GM12878 (cell line): ENCODE results near the gene ATXN1. TPM values are rescaled to one million over a fixed set of nuclear protein-coding genes. Genes with fewer than 3 reads are reported as not detected.

ENCODE experiments used
- ATAC-seq: fragments of 200-7000 bp; cut with Tn5 transposase; 3 replicates; pipeline ENCODE4 v1.9.1; 2020; ENCODE audit warnings: mild to moderate bottlenecking, moderate library complexity
- BruUV-seq: library from RNA; stranded (reverse); fragments of 400-500 nt; replicated peaks from 2 replicates; lab custom pipeline; 2021; lab: Mats Ljungman, UMichigan
- CTCF ChIA-PET: fragments of 300-600 bp; sonication (Branson Sonifier 250); formaldehyde crosslinking; extraction: SDS; loops from one replicate; lab custom pipeline; 2021; ENCODE audit warnings: inconsistent platforms; lab: Yijun Ruan, JAX
- POLR2A ChIA-PET: fragments of 350-600 bp; formaldehyde crosslinking; extraction: SDS; loops from one replicate; lab custom pipeline; 2021; ENCODE audit warnings: inconsistent platforms; lab: Charles Lee
- RAD21 ChIA-PET: fragments of 300-600 bp; sonication (Branson Sonifier 250); formaldehyde crosslinking; loops from one replicate; lab custom pipeline; 2023; ENCODE audit warnings: antibody characterized with exemption; ENCODE audit not compliant: unreplicated experiment; lab: Charles Lee
- SMC1A ChIA-PET: fragments of 300-600 bp; sonication (Branson Sonifier 250); formaldehyde crosslinking; loops from one replicate; lab custom pipeline; 2023; ENCODE audit not compliant: unreplicated experiment, uncharacterized antibody; lab: Charles Lee
- DNase-seq: peaks from one replicate; pipeline ENCODE4 v3.0.0-alpha.2; 2011; ENCODE audit warnings: low read depth, low spot score
- FAIRE-seq: peaks from 3 replicates; lab custom pipeline; 2011; peaks lifted over from hg19 to GRCh38; lab: Jason Lieb, UNC
- H2AFZ ChIP-seq: 2 replicates; pipeline ENCODE4 v1.6.0; 2011; ENCODE audit warnings: low read depth, low read length, control low read depth; ENCODE audit not compliant: control insufficient read depth
- H3K27ac ChIP-seq: 2 replicates; pipeline ENCODE4 v1.5.1; 2011; ENCODE audit warnings: control low read depth; ENCODE audit not compliant: control insufficient read depth, insufficient read depth
- H3K27me3 ChIP-seq, 2 experiments: replicated peaks in 1 of 2; 2 replicates each; pipeline versions ENCODE4 v1.6.0 to v1.6.1; 2011; ENCODE audit warnings: low read length in 1 of 2; ENCODE audit not compliant: control insufficient read depth in 2 of 2, insufficient read depth in 2 of 2
- H3K36me3 ChIP-seq, 2 experiments: 2 replicates each; pipeline ENCODE4 v1.5.1; 2011; ENCODE audit warnings: low read length in 1 of 2; ENCODE audit not compliant: control insufficient read depth in 2 of 2, insufficient read depth in 2 of 2
- H3K4me1 ChIP-seq: 2 replicates; pipeline ENCODE4 v1.6.1; 2011; ENCODE audit warnings: mild to moderate bottlenecking, low read length, moderate library complexity, mixed read lengths; ENCODE audit not compliant: control insufficient read depth, insufficient read depth
- H3K4me2 ChIP-seq: 2 replicates; pipeline ENCODE4 v1.6.0; 2011; ENCODE audit warnings: control low read depth; ENCODE audit not compliant: control insufficient read depth, insufficient read depth
- H3K4me3 ChIP-seq: fragments of 200-600 bp; sonication (generic); 2 replicates; pipeline ENCODE4 v1.5.1; 2016
- H3K79me2 ChIP-seq: 2 replicates; pipeline ENCODE4 v1.6.0; 2011; ENCODE audit warnings: low read length; ENCODE audit not compliant: control insufficient read depth, insufficient read depth
- H3K9ac ChIP-seq: 2 replicates; pipeline ENCODE4 v1.8.0; 2011; ENCODE audit warnings: low read length, control low read depth, mixed read lengths; ENCODE audit not compliant: control insufficient read depth, insufficient read depth
- H3K9me3 ChIP-seq: replicated peaks from 3 replicates; pipeline ENCODE4 v1.5.1; 2011; ENCODE audit warnings: mild to moderate bottlenecking, low read length; ENCODE audit not compliant: control insufficient read depth, insufficient read depth
- H4K20me1 ChIP-seq: 2 replicates; pipeline ENCODE4 v1.6.0; 2011; ENCODE audit not compliant: control insufficient read depth, insufficient read depth
- CEBPB ChIP-seq, 2 experiments: fragments of 150-350 bp in 1 of 2; IDR thresholded peaks; 2 replicates each; pipeline ENCODE4 v1.6.1; 2012 to 2014; ENCODE audit warnings: low read depth in 2 of 2, low read length in 2 of 2, borderline replicate concordance in 1 of 2, inconsistent platforms in 1 of 2
- DPF2 ChIP-seq: fragments of 450-650 bp; IDR thresholded peaks from 2 replicates; pipeline ENCODE4 v1.6.1; 2017; ENCODE audit warnings: mild to moderate bottlenecking
- EZH2 ChIP-seq: IDR thresholded peaks from 2 replicates; pipeline ENCODE4 v1.6.1; 2012; ENCODE audit warnings: low read depth, mild to moderate bottlenecking, control low read depth, inconsistent platforms, low read length, borderline replicate concordance; ENCODE audit not compliant: control insufficient read depth
- FOXM1 ChIP-seq: IDR thresholded peaks from 2 replicates; pipeline ENCODE4 v1.6.1; 2012; ENCODE audit warnings: low read depth, mild to moderate bottlenecking, inconsistent platforms, low read length, moderate library complexity
- IKZF2 ChIP-seq, 2 experiments: fragments of 450-650 bp; IDR thresholded peaks; 2 replicates each; pipeline ENCODE4 v1.6.1; 2017; ENCODE audit warnings: mild to moderate bottlenecking in 2 of 2, moderate library complexity in 2 of 2
- KAT2A ChIP-seq: conservative IDR thresholded peaks from 2 replicates; pipeline ENCODE4 v1.6.1; 2011; ENCODE audit warnings: low read depth, low read length; ENCODE audit not compliant: control insufficient read depth
- KDM1A ChIP-seq: fragments of 200-600 bp; sonication (generic); IDR thresholded peaks from 2 replicates; pipeline ENCODE4 v1.6.1; 2016; ENCODE audit warnings: borderline replicate concordance
- LARP7 ChIP-seq: fragments of 450-650 bp; IDR thresholded peaks from 2 replicates; pipeline ENCODE4 v1.6.1; 2017; ENCODE audit warnings: mild to moderate bottlenecking
- POLR2AphosphoS5 ChIP-seq: IDR thresholded peaks from 2 replicates; pipeline ENCODE4 v1.6.1; 2011; ENCODE audit warnings: mild to moderate bottlenecking, low read length, inconsistent platforms
- SMAD5 ChIP-seq: IDR thresholded peaks from 2 replicates; pipeline ENCODE4 v1.6.1; 2016; ENCODE audit warnings: antibody characterized with exemption, low read depth
- SMARCA5 ChIP-seq: fragments of 450-650 bp; IDR thresholded peaks from 2 replicates; pipeline ENCODE4 v1.6.1; 2017; ENCODE audit warnings: mild to moderate bottlenecking
- TBL1XR1 ChIP-seq: IDR thresholded peaks from 2 replicates; pipeline ENCODE4 v1.6.1; 2012; ENCODE audit warnings: low read depth, low read length, improper control_type of control experiment
- ZNF217 ChIP-seq: fragments of 450-650 bp; IDR thresholded peaks from 2 replicates; pipeline ENCODE4 v1.6.1; 2017; ENCODE audit warnings: antibody characterized with exemption, mild to moderate bottlenecking
- ZNF622 ChIP-seq: fragments of 450-650 bp; IDR thresholded peaks from 2 replicates; pipeline ENCODE4 v1.6.1; 2017; ENCODE audit warnings: mild to moderate bottlenecking, inconsistent platforms
- ZSCAN29 ChIP-seq: fragments of 450-650 bp; IDR thresholded peaks from 2 replicates; pipeline ENCODE4 v1.6.1; 2017; ENCODE audit warnings: mild to moderate bottlenecking, moderate library complexity
- WGBS: methylation state at CpG from one replicate; pipeline ENCODE4 v1.1.6; 2016; ENCODE audit warnings: low lambda C conversion rate; ENCODE audit not compliant: insufficient replicate concordance, insufficient coverage; ENCODE audit errors: missing lambda C conversion rate; 5-methylcytosine and 5-hydroxymethylcytosine counted together
- in situ Hi-C: fragments of 300-500 bp; cut with MboI; formaldehyde crosslinking; loops from 9 replicates; pipeline ENCODE4 v1.14.3; 2018; ENCODE audit warnings: mixed read lengths
- intact Hi-C: fragments of 100-400 bp; cut with micrococcal nuclease; formaldehyde crosslinking; loops from one replicate; pipeline ENCODE4 v1.14.2; 2022; ENCODE audit not compliant: unreplicated experiment
- polyA plus RNA-seq, 11 experiments: library from polyadenylated mRNA; depleted of rRNA in 4 of 11; unstranded in 6 of 11; stranded (reverse) in 5 of 11; fragments of >200 nt; fragmentation: Nextera tagmentation in 4 of 11; fragmentation: Illumina TruSeq in 1 of 11; extraction: Ambion mirVana in 4 of 11; extraction: Trizol in 1 of 11; gene quantifications; 1 replicate in 1 of 11; 2 replicates in 10 of 11; pipeline versions ENCODE4 v1.2.1 to v1.2.3, GENCODE V29; 2011 to 2016; ENCODE audit warnings: inconsistent platforms in 2 of 11, missing spikeins in 2 of 11, low read depth in 1 of 11
- total RNA-seq, 4 experiments: library from RNA; depleted of rRNA in 3 of 4; stranded (reverse); fragments of >200 nt in 3 of 4; fragmentation: Illumina TruSeq in 1 of 4; extraction: Trizol in 1 of 4; gene quantifications; 2 replicates each; pipeline versions ENCODE4 v1.2.1 to v1.2.3, GENCODE V29; 2013 to 2021
- TF ChIP-seq, protein P1 (sequence below): fragments of 450-650 bp; IDR thresholded peaks from 2 replicates; pipeline ENCODE4 v1.6.1; 2017; ENCODE audit warnings: borderline replicate concordance
- TF ChIP-seq, protein P2 (sequence below): IDR thresholded peaks from 2 replicates; pipeline ENCODE4 v1.6.1; 2012; ENCODE audit warnings: low read depth, low read length, improper control_type of control experiment
- TF ChIP-seq, protein P3 (sequence below): IDR thresholded peaks from 2 replicates; pipeline ENCODE4 v1.6.1; 2012; ENCODE audit warnings: low read length, inconsistent platforms

ATXN1 gene
- total and polyA plus RNA-seq, 10 of the 15 experiments (the other 5 are each of a cell fraction or from before 2014, with no cell fraction given) = 12.2 to 51.2 (median 20.5) TPM

DNA sequence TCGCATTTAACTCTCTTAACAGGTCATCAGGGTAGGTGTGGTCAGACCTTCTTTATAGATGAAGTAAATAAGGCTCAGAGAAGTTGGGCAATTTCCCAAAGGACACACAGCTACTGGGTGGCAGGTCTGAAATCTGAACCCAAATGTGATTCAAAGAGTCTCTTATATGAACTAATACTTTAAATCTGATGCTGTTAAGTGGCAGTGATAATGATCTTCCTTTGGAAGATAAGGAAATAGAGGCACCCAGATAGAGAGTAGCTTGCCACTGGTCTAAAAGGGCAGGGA lies 285.8 kb downstream of the ATXN1 start (continued):
- TF ChIP-seq, protein P1, sequence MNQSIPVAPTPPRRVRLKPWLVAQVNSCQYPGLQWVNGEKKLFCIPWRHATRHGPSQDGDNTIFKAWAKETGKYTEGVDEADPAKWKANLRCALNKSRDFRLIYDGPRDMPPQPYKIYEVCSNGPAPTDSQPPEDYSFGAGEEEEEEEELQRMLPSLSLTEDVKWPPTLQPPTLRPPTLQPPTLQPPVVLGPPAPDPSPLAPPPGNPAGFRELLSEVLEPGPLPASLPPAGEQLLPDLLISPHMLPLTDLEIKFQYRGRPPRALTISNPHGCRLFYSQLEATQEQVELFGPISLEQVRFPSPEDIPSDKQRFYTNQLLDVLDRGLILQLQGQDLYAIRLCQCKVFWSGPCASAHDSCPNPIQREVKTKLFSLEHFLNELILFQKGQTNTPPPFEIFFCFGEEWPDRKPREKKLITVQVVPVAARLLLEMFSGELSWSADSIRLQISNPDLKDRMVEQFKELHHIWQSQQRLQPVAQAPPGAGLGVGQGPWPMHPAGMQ = no peak
- TF ChIP-seq SMARCA5 (peak; percentile 95), LARP7 (0 out of 2 replicates have a peak, but pooled peaks have one; percentile 1), ZNF217 (peak; percentile 24; the same call in 1 of the 2 replicates), POLR2AphosphoS5 (0 out of 2 replicates have a peak, but pooled peaks have one; percentile 40)
- TF ChIP-seq, protein P2, sequence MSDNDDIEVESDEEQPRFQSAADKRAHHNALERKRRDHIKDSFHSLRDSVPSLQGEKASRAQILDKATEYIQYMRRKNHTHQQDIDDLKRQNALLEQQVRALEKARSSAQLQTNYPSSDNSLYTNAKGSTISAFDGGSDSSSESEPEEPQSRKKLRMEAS = no peak

DNA sequence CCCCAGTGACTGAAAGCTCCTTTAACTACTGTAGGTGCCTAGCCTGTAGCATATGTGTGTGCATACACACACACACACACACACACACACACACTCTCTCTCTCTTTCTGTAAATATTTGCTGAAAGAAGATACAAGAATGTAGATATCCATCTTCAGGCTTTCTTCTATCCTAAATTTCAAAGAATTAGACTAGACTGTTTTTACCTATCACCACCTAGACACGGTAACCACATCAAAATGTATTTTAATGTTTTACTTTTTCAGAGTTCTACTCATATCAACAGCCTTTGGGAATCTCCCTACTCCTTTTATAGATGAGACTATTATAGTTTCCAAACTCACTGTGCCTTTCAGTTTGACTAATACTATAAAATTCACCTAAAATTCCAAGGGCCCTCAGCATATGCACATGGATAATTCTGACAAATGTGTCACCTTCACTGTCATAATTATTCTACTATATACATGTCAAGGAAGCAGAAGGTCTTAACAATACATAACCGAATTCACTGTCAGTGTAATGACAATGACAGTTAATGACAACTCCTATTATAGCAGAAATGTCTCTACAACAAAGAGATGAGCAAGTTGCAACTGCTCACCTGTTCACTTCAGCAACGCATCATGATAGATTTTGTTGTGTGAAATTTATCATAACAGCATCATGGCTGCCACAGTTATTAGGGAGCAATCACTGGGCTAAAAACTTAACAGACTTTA lies 286.3 kb downstream of the ATXN1 start:
- Histone ChIP-seq H3K4me2 (peak overlapping the region; percentile 83), H3K27me3 (no peaks in the 10 kb centered on the region), H3K27ac (peak overlapping the region; percentile 90), H3K9ac (peak overlapping the region; percentile 74), H4K20me1 (no peaks in the 10 kb centered on the region), H2AFZ (no peak overlapping the region), H3K79me2 (peaks cover 56% of the 10 kb centered on the region), H3K9me3 (peaks cover 4% of the 10 kb centered on the region; the same call in 2 of the 3 replicates), H3K4me1 (peaks cover 72% of the 10 kb centered on the region), H3K36me3 (peaks cover 0 to 8% of the 10 kb centered on the region in 2 experiments; a peak in 3 of 4 replicates), H3K4me3 (peak overlapping the region; percentile 15; the same call in 1 of the 2 replicates)
- FAIRE-seq (no peak), ATAC-seq (peak; percentile 21), DNase-seq (no peak)
- ChIA-PET RAD21 (interaction anchor here (0.6 to 14.4 kb wide), 19 partner anchors 7 to 296 kb away, joined by 3 to 215 read pairs (median 5); no protein-coding TSS in a partner anchor), CTCF (interaction anchor here (0.7 to 9.9 kb wide), 11 partner anchors 15 to 289 kb away, joined by 3 to 155 read pairs (median 9); no protein-coding TSS in a partner anchor), SMC1A (interaction anchor here (0.7 to 19.6 kb wide), 14 partner anchors 7 to 288 kb away, joined by 3 to 388 read pairs (median 14); partner anchors contain the start of gene ATXN1), POLR2A (interaction anchor here (0.8 to 13.5 kb wide), 12 partner anchors 10 to 288 kb away, joined by 3 to 256 read pairs (median 6); partner anchors contain the start of gene ATXN1)
- 4% methylated on average over 3 of the region's 3 CpGs for WGBS
- no TSS peak for BruUV-seq
- in situ Hi-C loops = loop anchor here (5.0 kb wide), 2 partner anchors 53 to 117 kb away; no protein-coding TSS in a partner anchor
- intact Hi-C loops = loop anchor here (5.0 kb wide), 3 partner anchors 37 to 287 kb away; partner anchors contain the start of gene ATXN1
- TF ChIP-seq CEBPB (IDR thresholded peaks at IDR 0.05; ENCODE audit: borderline replicate concordance in 1 of 2, low read depth in 2 of 2, low read length in 2 of 2) = peak in 1 of 2 experiments; percentile 85; a peak in 1 of 4 replicates
- no peak for TF ChIP-seq ZSCAN29
- no peak for TF ChIP-seq KAT2A
- peak; percentile 90 for TF ChIP-seq TBL1XR1
- no peak for TF ChIP-seq SMAD5
- TF ChIP-seq DPF2 = peak; percentile 80
- no peak for TF ChIP-seq EZH2
- TF ChIP-seq ZNF622 = no peak
- TF ChIP-seq, protein P1 = no peak
- TF ChIP-seq FOXM1 = peak; percentile 100
- TF ChIP-seq, protein P3, sequence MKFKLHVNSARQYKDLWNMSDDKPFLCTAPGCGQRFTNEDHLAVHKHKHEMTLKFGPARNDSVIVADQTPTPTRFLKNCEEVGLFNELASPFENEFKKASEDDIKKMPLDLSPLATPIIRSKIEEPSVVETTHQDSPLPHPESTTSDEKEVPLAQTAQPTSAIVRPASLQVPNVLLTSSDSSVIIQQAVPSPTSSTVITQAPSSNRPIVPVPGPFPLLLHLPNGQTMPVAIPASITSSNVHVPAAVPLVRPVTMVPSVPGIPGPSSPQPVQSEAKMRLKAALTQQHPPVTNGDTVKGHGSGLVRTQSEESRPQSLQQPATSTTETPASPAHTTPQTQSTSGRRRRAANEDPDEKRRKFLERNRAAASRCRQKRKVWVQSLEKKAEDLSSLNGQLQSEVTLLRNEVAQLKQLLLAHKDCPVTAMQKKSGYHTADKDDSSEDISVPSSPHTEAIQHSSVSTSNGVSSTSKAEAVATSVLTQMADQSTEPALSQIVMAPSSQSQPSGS = peak; percentile 99
- peak; percentile 92 to 94 for TF ChIP-seq IKZF2 (IDR thresholded peaks at IDR 0.05)
- no peak for TF ChIP-seq KDM1A
